OCI-LY1 (cell line): Measurements from ENCODE around the gene LRRC73.

ENCODE experiments used
- H2AFZ ChIP-seq: fragments of 200-600 bp; sonication (generic), shearing (Covaris generic); 2 replicates; pipeline ENCODE4 v1.6.0; 2014; ENCODE audit warnings: antibody characterized with exemption, mild to moderate bottlenecking, low read length
- H3F3A ChIP-seq: fragments of 200-600 bp; sonication (generic), shearing (Covaris generic); 2 replicates; pipeline ENCODE4 v1.6.0; 2014; ENCODE audit warnings: mild to moderate bottlenecking, antibody characterized with exemption, low read length, moderate library complexity; ENCODE audit not compliant: insufficient read depth
- H3K27ac ChIP-seq: fragments of 200-600 bp; sonication (generic); 2 replicates; pipeline ENCODE4 v1.5.1; 2014; ENCODE audit warnings: low read length, mixed run types, mild to moderate bottlenecking, low read depth; ENCODE audit not compliant: poor library complexity, severe bottlenecking
- H3K27me3 ChIP-seq: fragments of 200-600 bp; sonication (generic); 2 replicates; pipeline ENCODE4 v1.6.0; 2014; ENCODE audit warnings: antibody characterized with exemption, mild to moderate bottlenecking, low read length, moderate library complexity; ENCODE audit not compliant: insufficient read depth
- H3K36me3 ChIP-seq: fragments of 200-600 bp; sonication (generic); 2 replicates; pipeline ENCODE4 v1.6.1; 2014; ENCODE audit warnings: mild to moderate bottlenecking, antibody characterized with exemption, low read length, moderate library complexity, mixed read lengths; ENCODE audit not compliant: insufficient read depth
- H3K4me1 ChIP-seq: fragments of 200-600 bp; sonication (generic); 2 replicates; pipeline ENCODE4 v1.5.1; 2014; ENCODE audit warnings: mild to moderate bottlenecking, low read length, moderate library complexity; ENCODE audit not compliant: insufficient read depth, severe bottlenecking
- H3K4me2 ChIP-seq: fragments of 200-600 bp; sonication (generic), shearing (Covaris generic); 2 replicates; pipeline ENCODE4 v1.6.1; 2014; ENCODE audit warnings: low read length
- H3K4me3 ChIP-seq: fragments of 200-600 bp; sonication (generic); 2 replicates; pipeline ENCODE4 v1.5.1; 2014; ENCODE audit warnings: low read length, low read depth, mild to moderate bottlenecking, mixed read lengths; ENCODE audit not compliant: poor library complexity, severe bottlenecking
- H3K79me2 ChIP-seq: fragments of 200-600 bp; shearing (Covaris generic); 2 replicates; pipeline ENCODE4 v1.6.1; 2016; ENCODE audit warnings: mixed run types, low read length, mixed read lengths; ENCODE audit not compliant: insufficient read depth
- H3K9ac ChIP-seq: fragments of 200-600 bp; sonication (generic), shearing (Covaris generic); 2 replicates; pipeline ENCODE4 v1.6.1; 2014; ENCODE audit warnings: mild to moderate bottlenecking, low read length, mixed read lengths
- H3K9me2 ChIP-seq: fragments of 200-600 bp; sonication (generic), shearing (Covaris generic); 2 replicates; pipeline ENCODE4 v1.6.1; 2014; ENCODE audit warnings: low read depth, mild to moderate bottlenecking, low read length, mixed read lengths
- H3K9me3 ChIP-seq: fragments of 200-600 bp; shearing (Covaris generic); 2 replicates; pipeline ENCODE4 v1.6.1; 2014; ENCODE audit warnings: low read length, mixed read lengths
- H4K20me1 ChIP-seq: fragments of 200-600 bp; sonication (generic), shearing (Covaris generic); 2 replicates; pipeline ENCODE4 v1.6.0; 2016; ENCODE audit warnings: mild to moderate bottlenecking, low read length; ENCODE audit not compliant: insufficient read depth
- CTCF ChIP-seq: fragments of 200-600 bp; sonication (generic), shearing (Covaris generic); IDR thresholded peaks from 2 replicates; pipeline ENCODE4 v1.5.1; 2017; ENCODE audit warnings: mild to moderate bottlenecking, antibody characterized with exemption, low read length, moderate library complexity, mixed read lengths
- EZH2 ChIP-seq: fragments of 200-600 bp; sonication (generic), shearing (Covaris generic); IDR thresholded peaks from 2 replicates; pipeline ENCODE4 v1.8.0; 2017; ENCODE audit warnings: borderline replicate concordance, mixed run types, mild to moderate bottlenecking, antibody characterized with exemption, low read length, moderate library complexity, mixed read lengths

LRRC73 gene

DNA sequence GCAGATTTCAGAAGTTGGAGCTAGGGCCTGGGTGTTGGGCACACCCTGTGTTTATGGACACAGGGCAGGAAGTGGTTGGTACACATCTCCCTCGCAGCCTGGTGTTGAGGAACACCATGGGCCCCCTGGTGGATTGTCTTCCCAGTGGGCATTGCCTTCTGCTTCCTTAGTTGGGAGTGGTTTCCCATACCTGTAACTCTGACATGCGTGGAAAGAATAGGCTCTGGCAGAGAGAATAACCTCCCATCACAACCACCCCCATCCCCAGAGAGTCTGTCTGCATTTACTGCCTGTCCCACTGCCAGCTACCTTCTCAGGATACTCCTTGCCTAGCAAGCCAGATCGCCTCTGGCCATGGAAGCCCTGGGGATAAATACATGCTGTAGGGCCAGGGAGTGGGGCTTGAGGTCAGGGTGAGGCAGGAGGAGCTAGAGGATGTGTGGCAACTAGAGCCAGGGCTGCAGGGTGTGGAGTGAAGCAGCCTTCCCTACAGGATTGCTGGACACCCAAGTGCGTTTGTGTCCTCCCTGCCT is 14.7 kb downstream of the LRRC73 start:
- Histone ChIP-seq H3K9me2 (no peaks in the 10 kb centered on the region), H3K4me1 (peaks cover 6% of the 10 kb centered on the region), H3K79me2 (no peaks in the 10 kb centered on the region), H4K20me1 (no peaks in the 10 kb centered on the region), H3K9me3 (no peaks in the 10 kb centered on the region), H3K9ac (no peak overlapping the region), H3K4me2 (no peak overlapping the region), H3K27ac (no peak overlapping the region), H3F3A (no peaks in the 10 kb centered on the region), H3K4me3 (no peak overlapping the region), H3K27me3 (no peaks in the 10 kb centered on the region), H2AFZ (no peak overlapping the region), H3K36me3 (peaks cover 15% of the 10 kb centered on the region; the same call in 1 of the 2 replicates)
- no peak for TF ChIP-seq CTCF
- no peak for TF ChIP-seq EZH2

DNA sequence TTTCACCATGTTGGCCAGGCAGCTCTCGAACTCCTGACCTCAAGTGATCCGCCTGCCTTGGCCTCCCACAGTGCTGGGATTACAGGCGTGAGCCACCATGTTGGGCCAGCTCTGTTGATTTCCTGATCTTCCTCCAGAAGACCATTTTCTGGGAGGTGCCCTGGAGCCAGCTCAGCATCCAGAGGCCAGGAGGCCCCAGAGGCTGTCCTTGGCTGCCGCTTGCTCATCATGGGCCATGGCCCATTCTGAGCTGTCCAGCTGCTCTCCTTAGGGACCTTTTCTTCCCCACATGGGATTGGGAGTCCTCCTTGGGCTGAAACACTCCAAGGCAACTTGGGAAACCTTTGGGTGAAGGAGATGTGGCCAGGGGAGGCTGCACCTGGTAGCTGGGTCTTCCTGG is 15.4 kb downstream of the LRRC73 start:
- Histone ChIP-seq H3K9me3 (no peaks in the 10 kb centered on the region), H4K20me1 (no peaks in the 10 kb centered on the region), H3F3A (no peaks in the 10 kb centered on the region), H3K4me2 (no peak overlapping the region), H3K36me3 (peaks cover 12% of the 10 kb centered on the region; the same call in 1 of the 2 replicates), H3K27ac (no peak overlapping the region), H3K4me1 (peaks cover 6% of the 10 kb centered on the region), H3K79me2 (no peaks in the 10 kb centered on the region), H3K27me3 (no peaks in the 10 kb centered on the region), H2AFZ (no peak overlapping the region), H3K4me3 (no peak overlapping the region), H3K9ac (no peak overlapping the region), H3K9me2 (no peaks in the 10 kb centered on the region)
- TF ChIP-seq EZH2 (no peak), CTCF (no peak)

- Histone ChIP-seq H3K9me3 (no peaks in the 10 kb centered on the region), H3K4me2 (no peak overlapping the region), H2AFZ (no peak overlapping the region), H3K79me2 (no peaks in the 10 kb centered on the region), H4K20me1 (no peaks in the 10 kb centered on the region), H3F3A (no peaks in the 10 kb centered on the region), H3K9ac (no peak overlapping the region), H3K27me3 (no peaks in the 10 kb centered on the region), H3K9me2 (no peaks in the 10 kb centered on the region), H3K4me3 (no peak overlapping the region), H3K27ac (no peak overlapping the region), H3K4me1 (peaks cover 6% of the 10 kb centered on the region), H3K36me3 (peaks cover 8% of the 10 kb centered on the region; the same call in 1 of the 2 replicates)
- TF ChIP-seq EZH2 (no peak), CTCF (no peak)
Observed at GRCh38 chr6:43494321-43494720, 15.8 kb downstream of the LRRC73 start.
